GM18511 (cell line): ENCODE measurements around the gene VDR.

Experiments
- ATAC-seq: cut with Tn5 transposase; IDR thresholded peaks from one replicate; pipeline ENCODE4 v1.9.1; 2021; ENCODE audit warnings: mild to moderate bottlenecking, moderate library complexity; ENCODE audit not compliant: unreplicated experiment

VDR gene

GRCh38 chr12:47800582-47800981 is 104.2 kb downstream of the VDR start:
- no peak for ATAC-seq

DNA sequence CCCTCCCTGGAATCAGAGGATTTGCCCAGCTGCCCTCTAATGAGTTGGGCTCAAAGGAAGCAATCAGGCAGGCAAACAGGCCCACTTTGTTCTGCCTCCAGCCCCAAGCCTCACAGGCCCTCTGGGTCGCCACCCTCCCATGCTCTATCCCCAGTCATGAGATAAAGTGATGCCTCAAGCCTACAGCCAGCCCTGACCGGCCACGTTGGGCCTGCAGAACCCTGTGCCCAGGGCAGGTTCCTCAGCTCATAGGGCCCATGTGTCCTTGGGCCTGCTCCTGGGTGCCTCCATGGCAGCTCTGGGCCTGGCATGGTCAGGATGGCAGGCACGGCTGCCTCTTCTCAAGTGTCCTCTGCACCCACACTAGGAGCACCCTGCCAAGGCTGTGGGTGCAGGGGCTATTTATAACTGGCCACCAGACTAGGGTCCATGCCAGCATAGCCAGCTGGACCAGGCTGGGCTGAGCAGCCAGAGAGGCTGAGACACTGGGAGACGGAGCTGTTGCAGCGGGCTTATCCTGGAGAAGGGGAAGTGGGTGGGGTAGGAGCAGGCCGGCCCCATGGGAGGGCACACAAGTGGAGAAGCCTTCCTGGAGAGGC is 105.3 kb downstream of the VDR start:
- no peak for ATAC-seq

GRCh38 chr12:47798382-47798948 is 106.3 kb downstream of the VDR start:
- ATAC-seq: no peak

GRCh38 chr12:47797441-47797840 is 107.4 kb downstream of the VDR start:
- ATAC-seq: no peak

GRCh38 chr12:47795814-47796411 is 108.9 kb downstream of the VDR start:
- ATAC-seq: no peak

GRCh38 chr12:47795121-47795813 is 109.5 kb downstream of the VDR start:
- no peak for ATAC-seq

- ATAC-seq: no peak
Measured at GRCh38 chr12:47794679-47795078, 110.1 kb downstream of the VDR start.

GRCh38 chr12:47793015-47793681 is 111.6 kb downstream of the VDR start:
- no peak for ATAC-seq

DNA sequence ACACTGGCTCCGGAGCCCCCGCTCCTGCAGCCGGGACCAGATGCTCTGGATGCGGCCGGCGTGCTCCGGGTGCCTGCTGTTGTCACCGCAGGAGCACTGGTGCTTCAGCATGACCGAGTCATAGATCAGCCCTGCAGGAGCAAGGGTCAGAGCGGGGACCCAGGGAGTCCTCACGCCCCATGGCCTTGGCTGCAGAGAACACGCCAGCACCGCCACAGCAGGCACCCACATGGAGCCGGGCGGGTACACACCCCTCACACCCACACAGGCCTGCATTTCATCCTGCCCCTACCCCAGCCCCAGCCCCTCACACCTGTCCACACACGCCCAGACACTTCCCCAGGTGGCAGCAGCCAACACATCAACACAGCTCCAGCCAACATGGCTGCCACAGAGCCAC is 112.9 kb downstream of the VDR start:
- ATAC-seq: no peak
